HG03025 (cell line): Measurements from ENCODE around the gene PREX1.
"Not testable (repeated sequence)": the region's sequence is repeated elsewhere in the genome, so short reads cannot be mapped to it uniquely, and the experiment has no call there.

ENCODE experiments used
- ATAC-seq: cut with Tn5 transposase; IDR thresholded peaks from one replicate; pipeline ENCODE4 v1.9.1; 2021; ENCODE audit warnings: mild to moderate bottlenecking, moderate library complexity; ENCODE audit not compliant: unreplicated experiment, low FRiP score

The PREX1 gene

DNA sequence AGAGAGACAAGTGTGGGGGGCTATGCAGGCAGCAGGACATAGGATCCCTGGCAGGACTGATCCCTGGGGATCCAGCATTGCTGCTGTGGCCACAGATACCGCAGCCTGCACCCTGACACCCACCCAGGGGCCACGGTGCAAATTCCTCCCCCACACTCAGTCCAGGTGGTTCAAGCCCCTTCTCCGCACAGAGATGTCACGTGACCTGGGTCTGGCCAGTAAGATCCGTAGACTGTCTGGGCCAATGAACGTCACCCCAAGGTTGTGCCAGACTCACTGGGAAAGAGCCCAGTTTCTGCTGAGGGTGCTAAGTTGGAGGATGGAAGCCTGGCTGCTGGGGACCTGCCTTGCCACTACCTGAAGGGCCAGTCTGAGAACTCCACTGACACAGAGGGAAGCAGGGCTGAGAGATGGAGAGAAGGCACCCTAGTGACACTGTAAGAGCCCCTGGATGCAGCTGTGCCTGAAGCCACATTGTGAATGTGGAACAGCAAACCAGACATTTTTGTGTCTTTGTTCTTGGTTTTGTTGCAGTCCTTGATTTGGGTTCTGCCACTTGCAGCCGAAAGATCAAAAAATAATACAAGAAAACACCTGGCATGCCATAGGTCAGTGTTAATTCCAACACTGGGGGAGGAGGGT lies 228.6 kb downstream of the PREX1 start:
- ATAC-seq: no peak

- ATAC-seq: not testable (repeated sequence)
These were observed 229.4 kb downstream of the PREX1 start for GRCh38 chr20:48598303-48598941.

DNA sequence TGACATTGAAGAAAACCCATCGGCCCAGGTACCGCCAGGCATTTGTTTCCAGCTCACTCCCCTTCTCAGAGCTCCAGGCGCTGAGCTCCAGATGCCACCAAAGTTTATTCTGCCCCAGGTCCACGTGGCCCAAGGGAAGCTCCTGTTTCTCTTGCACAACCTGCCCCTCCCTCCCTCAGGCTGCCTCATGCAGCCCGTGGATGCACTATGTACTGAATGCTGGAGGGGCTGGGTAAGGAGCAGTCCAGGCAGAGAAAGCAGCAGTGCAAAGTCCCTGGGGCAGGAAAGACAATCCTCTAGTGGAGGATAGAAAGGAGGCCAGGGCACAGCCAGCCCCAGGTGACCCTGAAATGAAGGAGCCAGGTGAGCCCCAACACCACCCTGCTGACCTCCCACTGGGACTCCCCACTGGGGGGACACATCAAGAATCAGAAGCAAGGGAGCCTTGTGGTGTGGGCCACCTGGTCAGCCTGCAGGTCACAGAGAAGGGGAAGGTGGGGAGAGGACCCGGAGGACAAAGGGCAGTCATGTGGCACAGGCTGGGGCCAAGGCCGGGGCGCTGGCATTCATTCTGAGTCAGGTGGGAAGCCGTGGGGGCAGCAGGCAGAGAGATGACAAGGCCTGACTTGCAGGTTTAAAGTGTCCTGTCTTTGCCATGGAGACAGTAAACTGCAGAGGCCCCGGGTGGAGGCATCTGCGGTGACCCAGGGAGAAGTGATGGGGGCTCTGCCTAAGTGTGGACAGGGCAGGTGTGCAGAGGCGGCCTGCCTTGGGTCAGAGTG lies 230.1 kb downstream of the PREX1 start:
- no peak for ATAC-seq

DNA sequence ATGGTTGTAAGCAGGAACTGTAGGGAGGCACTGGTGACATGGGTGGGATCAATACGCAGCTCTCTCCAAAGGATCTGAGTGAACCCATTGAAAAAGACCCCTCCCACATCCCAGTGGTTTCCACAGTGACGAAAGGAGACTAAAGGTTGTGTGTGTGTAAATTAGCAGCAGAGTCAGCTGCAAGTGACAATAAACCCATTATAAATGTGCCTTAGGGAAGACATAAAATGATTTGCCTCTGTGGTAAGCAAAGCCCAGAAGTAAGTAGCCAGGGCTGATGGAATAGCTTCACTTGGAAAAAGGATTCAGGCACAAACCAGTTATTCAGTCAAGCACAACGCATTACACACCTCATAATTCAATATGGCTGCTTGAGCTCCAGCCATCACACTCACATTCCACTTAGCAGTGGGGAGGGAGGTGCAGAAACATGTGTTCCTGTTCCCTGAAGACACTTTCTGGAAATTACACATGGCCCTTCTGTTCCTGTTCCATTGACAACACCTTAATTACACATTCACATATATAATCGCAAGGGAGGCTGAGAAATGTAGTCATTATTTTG lies 231.4 kb downstream of the PREX1 start:
- no peak for ATAC-seq

DNA sequence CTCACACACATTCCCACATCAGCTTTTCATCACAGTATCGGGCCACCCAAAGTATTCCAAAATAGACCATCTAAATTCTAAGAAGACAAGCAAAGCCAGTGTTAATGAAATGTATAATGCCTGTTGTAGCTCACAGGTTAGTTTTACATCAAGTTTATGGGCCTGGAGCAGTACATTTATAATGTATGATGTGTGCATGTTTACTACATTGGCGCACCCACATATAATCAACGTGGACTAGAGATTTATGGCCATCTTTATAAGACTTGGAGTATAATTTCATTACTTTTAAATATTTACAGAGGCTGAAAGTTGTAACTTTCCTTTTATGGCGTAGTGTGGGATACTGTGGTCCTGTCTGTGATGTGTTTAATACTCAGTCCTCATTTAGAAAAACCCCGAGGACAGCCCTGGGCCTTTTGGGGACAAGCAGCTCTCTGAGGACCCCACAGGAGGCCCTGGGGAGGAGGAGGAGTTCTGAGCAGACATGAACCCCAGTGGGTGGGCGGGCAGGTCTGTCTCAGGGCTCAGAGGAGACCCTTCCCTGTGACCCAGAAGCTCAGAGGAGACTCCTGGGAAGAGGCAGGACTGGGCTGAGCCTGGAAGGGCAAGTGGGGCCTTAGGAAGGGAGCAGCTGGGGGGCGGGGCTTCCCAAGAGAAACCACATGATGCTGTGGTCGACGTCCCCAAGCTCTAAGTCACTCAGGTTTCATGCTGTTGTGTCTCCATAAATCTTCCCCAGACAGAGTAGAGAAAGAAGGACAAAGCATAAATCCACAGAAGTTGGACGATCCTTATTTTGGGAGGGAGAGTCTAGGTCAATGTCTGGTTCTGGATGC lies 232.1 kb downstream of the PREX1 start:
- ATAC-seq: no peak

- no peak for ATAC-seq
These were observed 233.3 kb downstream of the PREX1 start for GRCh38 chr20:48594533-48594932.

DNA sequence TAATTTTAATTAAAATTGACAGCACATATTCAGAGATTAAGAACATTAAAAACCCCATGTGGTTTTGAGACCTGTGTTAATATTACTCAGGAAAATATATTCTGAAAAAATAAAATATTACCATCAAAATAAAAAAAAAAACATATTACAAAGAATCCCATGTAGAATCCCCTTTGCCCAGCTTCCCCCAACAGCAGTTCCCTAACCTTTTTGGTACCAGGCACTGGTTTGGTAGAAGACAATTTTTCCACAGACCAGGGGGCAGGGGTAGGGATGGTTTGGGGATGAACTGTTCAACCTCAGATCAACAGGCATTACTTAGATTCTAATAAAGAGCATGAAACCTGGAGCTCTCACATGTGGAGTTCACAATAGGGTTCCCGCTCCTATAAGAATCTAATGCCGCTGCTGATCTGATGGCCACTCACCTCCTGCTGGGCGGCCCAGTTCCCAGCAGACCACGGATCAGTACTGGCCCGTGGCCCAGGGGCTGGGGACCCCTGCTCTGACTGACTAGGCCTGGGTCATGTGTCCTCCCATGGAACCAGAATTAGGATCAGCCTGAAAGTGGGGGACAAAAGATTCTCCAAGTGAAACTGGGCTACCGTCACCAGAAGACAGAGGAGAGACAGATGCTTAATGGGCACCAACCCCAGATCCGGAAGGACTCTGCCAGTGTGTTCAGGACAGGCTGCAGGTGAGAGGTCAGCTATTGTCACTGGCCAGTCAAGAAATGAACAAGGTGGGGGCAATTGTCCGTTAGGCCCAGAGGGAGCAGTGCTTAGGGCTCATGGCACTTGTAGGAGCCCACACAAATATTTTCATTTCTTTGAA lies 235.5 kb downstream of the PREX1 start:
- ATAC-seq: no peak

- ATAC-seq: no peak
These were observed 241.1 kb downstream of the PREX1 start for GRCh38 chr20:48586730-48587129.

DNA sequence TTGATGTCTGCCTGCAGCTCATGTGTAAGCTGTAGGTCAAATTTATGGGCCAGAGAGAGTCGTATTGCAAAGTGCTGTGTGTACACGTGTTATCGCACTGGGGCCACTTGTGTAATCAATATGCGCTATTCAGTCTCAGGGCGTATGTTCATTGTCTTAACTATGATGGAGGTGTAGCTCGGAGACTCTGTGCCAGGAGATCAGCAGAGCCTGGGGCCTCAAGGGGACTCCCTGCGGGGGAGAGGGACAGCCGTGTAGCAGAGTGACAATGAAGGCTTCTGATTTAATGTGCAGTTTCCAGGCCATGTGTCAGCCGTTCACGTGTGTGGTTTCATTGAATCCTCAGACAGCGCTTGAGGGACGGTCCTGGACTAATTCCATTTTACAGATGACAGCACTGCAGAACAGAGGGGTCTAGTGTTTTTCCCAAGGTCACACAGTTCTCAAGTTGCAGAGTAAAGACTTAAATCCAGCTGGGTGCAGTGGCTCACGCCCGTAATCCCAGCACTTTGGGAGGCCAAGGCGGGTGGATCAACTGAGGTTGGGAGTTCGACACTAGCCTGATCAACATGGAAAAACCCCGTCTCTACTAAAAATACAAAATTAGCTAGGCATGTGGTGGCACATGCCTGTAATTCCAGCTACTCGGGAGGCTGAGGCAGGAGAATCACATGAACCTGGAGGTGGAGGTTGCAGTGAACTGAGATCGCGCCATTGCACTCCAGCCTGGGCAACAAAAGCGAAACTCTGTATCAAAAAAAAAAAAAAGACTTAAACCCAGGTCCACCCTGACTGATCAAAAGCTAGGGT lies 242.5 kb downstream of the PREX1 start:
- ATAC-seq: no peak

DNA sequence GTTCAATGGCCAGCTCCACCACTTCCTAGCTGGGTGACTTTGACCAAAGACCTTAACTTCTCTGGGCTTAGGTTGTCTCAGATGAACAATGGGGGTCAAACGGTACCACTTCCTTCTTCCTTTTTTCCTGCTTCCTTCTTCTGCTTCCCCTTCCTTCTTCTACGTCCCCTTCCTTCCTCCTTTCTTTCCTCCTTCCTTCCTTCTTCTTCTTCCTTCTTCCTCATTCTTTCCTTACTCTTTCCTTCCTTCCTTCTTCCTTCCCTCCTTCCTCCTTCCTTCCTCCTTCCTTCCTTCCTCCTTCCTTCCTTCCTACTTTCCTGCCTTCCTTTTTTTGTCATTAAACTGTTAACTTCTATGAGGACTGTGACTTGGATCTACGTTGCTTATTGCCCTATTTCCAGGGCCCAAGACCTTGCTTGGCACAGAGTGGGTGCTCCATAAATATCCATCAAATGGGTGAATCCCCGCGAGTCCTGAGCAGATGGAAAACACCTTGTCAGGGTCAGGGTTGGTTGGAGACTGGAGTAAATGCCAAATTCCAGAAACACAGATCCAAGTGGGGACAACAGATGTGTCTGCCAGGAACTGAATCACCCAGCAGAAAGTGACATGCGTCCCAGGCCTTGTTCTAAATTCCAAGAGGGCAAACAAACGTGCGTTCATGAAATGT lies 243.3 kb downstream of the PREX1 start:
- no peak for ATAC-seq

DNA sequence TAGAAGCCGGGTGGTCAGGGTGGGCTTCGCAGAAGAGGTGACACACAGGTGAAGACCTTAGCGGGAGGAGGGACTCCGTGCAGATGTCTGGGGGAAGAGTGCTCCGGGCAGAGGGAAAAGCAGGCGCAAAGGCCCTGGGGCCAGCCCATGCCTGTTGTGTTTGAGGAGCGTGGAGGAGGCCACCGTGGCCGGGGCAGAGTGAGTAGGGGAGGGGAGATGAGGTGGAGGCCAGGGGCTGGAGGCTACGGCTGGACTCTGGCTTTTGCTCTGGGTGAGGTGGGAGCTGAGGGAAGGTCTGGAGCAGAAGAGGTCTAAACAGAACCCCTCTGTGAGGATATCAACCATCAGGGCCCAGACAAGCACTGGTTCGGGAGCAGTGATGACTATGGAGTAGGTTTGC lies 244.0 kb downstream of the PREX1 start:
- no peak for ATAC-seq

DNA sequence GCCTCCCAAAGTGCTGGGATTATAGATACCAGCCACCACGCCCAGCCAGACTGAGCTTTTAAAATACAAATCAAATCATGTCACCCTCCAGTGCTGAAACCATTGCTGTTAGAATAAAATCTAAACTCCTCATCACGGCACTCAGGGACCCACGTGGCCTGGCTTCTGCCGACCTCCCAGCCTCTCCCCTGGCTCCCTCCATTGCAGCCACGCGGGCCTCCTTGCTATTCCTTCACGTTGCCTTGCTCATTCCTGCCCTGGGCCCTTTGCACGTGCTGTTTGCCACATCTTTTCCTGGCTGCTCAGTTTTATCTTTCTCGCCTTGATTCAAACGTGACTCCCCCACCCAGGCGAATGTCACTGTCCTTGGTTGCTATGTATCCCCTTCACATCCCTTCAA lies 244.6 kb downstream of the PREX1 start:
- ATAC-seq: no peak

DNA sequence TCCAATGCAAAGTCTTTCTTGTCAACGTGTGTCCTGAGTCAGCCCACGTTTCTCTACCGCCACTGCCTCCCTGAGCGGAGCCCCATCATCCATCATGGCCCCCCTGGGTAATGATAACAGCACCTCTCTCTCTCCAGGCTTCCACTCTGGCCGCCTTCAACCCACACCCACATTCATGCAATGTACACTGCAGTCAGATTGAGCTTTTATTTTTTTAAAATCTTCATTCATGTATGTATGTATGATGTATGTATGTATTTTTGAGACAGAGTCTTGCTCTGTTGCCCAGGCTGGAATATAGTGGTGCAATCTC lies 245.2 kb downstream of the PREX1 start:
- ATAC-seq: no peak

DNA sequence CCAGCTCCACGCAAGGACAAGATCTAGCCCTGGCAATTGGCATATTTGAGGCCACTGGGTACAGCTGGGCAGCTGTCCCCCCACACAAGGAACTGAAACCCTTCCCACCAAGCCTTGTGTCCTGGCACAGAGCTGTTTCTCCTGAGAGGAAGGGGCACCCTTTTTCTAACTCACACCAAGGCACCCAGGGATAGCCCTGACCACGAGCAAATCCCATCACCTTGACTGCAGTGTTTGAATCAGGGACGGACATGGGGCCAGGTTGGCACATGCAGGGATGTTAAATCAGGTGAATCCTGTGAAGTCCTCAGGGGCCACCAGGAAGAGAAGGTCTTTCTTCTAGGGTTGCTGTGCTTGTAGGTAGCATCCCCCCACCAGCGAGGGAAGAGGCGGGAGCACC lies 246.6 kb downstream of the PREX1 start:
- no peak for ATAC-seq

DNA sequence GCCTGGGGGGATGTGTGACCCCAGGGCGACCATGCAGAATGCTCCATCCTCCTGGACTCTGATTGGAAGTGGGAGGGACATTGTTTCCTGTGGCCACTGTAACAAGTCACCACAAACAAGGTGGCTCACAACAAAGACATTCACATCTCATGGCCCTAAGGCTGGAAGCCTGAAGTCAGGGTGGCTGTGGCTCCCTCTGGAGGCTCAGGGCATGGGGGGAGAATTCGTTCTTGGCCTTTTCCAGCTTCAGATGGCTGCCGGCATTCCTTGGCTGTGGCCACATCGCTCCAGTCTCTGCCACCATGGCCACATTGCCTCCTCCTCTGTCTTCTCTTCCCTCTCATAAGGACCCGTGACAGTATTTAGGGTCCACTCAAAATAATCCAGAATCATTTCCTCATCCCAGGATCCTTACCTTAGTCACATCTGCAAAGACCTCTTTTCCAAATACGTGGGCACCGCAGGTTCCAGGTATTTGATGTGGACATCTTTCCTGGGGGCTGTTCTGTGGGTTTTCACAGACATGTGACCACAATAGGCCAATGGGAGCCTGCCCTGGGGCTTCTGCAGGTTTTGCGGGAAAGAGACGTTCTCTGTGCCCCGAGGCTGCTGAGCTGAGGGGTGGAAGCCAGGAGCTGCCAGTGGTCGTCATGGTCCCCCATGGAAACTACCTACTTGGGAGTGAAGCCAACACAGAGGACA lies 249.3 kb downstream of the PREX1 start:
- ATAC-seq: no peak

DNA sequence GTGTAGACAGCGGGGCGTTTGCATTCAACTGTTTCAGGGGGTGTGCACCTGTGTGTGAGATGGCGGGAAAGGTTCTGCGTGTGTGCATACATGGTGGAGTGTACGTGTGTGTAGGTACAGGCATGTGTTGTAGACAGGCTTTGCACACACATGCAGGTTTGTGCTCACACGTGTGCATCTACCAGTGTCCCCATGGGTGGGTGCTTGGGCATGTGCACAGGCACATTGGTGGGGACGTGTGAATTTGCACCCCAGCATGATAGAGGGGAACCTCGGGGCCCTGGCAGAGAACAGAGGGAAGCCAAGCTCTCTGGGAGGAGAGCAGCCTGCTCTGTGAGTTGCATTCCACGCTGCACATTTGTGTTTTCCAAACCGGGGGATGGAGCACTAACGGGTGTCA lies 250.2 kb downstream of the PREX1 start:
- no peak for ATAC-seq

- ATAC-seq: no peak
These were observed 253.4 kb downstream of the PREX1 start for GRCh38 chr20:48574383-48574782.
